Measurements from ENCODE around the gene IFI30.
A peak's percentile ranks its signal among the peaks of the same experiment; 100 is the strongest.

The IFI30 gene

GRCh38 chr19:18194181-18194530 lies 20.5 kb downstream of the IFI30 start:
- H3K4me3 ChIP-seq, result peak overlapping the region; percentile 91
- H3K27ac ChIP-seq, result peak overlapping the region in 1 of 2 donors; percentile 15
- no peak for TF ChIP-seq CTCF (IDR thresholded peaks at IDR 0.05)
- DNase-seq (ENCODE audit: low spot score), result no peak

- Histone ChIP-seq H3K27ac (peak overlapping the region in 1 of 2 donors; percentile 15), H3K4me3 (peak overlapping the region; percentile 91)
- no peak for TF ChIP-seq CTCF (IDR thresholded peaks at IDR 0.05)
- DNase-seq (ENCODE audit: low spot score), result no peak
These were observed 21.1 kb downstream of the IFI30 start for GRCh38 chr19:18194554-18195238.

DNA sequence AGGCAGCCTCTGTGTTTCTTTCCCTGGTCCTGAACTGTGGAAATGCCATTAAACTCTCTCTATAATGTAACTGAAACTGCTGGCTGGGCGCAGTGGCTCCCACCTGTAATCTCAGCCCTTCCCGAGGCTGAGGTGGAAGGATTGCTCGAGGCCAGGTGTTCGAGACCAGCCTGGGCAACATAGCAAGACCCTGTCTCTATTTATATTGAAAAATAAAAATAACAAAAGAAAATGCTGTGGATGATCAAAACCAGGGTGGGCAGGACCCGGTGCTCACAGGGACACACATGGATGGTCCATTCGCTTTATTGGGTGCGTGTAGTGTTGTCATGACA lies 22.9 kb downstream of the IFI30 start:
- H3K4me3 ChIP-seq, result no peak overlapping the region
- H3K27ac ChIP-seq, result no peak overlapping the region
- TF ChIP-seq CTCF (IDR thresholded peaks at IDR 0.05), result no peak
- DNase-seq (ENCODE audit: low spot score), result no peak

GRCh38 chr19:18197306-18197705 lies 23.7 kb downstream of the IFI30 start:
- Histone ChIP-seq H3K4me3 (no peak overlapping the region), H3K27ac (no peak overlapping the region)
- DNase-seq (ENCODE audit: low spot score), result no peak
- TF ChIP-seq CTCF (IDR thresholded peaks at IDR 0.05), result no peak

DNA sequence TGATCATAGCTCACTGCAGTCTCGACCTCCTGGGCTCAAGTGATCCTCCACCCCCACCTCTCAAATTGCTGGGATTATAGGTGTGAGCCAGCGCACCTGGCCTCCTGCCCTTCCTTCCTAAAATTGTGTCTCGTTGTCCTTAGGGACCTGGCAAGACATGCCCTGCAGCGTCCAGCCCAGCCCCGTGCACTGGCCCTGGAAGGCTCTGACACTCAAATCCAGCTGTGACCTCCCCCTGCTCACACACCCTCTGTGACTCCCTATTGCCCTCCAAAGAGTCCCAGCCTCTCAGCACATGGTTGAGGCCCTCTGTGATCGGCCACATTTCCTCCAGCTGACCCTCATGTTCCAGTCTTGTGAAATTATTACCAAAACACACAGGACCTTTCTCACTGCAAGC lies 24.3 kb downstream of the IFI30 start:
- H3K27ac ChIP-seq, result no peak overlapping the region
- no peak for DNase-seq (ENCODE audit: low spot score)

DNA sequence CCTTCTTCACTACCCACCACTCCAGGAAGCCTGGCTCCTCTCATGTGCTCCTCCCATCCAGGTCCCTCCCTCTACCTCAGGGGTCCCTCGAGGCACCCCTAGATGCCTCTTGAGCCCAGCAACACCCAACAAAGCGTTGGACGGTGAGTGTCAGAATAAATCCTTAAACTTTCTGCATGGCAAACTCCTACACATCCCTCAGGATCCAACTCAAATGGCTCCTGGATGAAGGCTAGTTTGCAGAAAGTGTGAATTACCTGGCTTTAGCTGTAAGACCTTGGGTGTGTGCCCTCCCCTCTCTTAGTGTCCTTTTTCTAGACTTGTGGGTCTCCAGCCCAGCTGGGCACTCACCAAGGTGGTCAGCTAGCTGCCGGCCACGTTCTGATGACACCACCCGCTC lies 24.8 kb downstream of the IFI30 start:
- no peak for TF ChIP-seq CTCF (IDR thresholded peaks at IDR 0.05)
- DNase-seq (ENCODE audit: low spot score), result no peak
- Histone ChIP-seq H3K4me3 (no peak overlapping the region), H3K27ac (no peak overlapping the region)

More for the DNA sequence above, 24.3 kb downstream of the IFI30 start:
- no peak for TF ChIP-seq CTCF (IDR thresholded peaks at IDR 0.05)
- H3K4me3 ChIP-seq, result no peak overlapping the region

DNA sequence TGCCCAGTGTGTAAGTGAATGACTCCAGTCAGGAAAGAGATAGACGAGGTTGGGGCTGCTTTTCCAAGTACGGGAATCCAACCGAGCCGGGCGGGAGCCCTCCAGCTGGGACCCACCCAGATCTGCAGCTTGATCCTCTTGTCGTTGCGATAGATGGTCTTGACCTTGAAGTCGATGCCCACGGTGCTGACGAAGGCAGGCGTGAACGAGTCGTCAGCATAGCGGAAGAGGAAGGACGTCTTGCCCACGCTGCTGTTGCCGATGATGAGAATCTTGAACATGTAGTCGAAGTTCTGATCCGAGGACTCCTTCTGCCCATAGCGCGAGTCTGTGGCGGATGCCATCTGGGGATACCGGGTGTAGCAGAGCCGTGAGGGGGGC lies 28.8 kb downstream of the IFI30 start:
- DNase-seq (ENCODE audit: low spot score), result no peak
- Histone ChIP-seq H3K4me3 (no peak overlapping the region), H3K27ac (no peak overlapping the region)
- TF ChIP-seq CTCF (IDR thresholded peaks at IDR 0.05), result no peak
